GM12878 (cell line): ENCODE results near the gene EYS. TPM values are rescaled to one million over a fixed set of nuclear protein-coding genes. Genes with fewer than 3 reads are reported as not detected.
"Not testable (repeated sequence)": the region's sequence is repeated elsewhere in the genome, so short reads cannot be mapped to it uniquely, and the experiment has no call there.

Experiments
- ATAC-seq: fragments of 200-7000 bp; cut with Tn5 transposase; 3 replicates; pipeline ENCODE4 v1.9.1; 2020; ENCODE audit warnings: mild to moderate bottlenecking, moderate library complexity
- BruUV-seq: library from RNA; stranded (reverse); fragments of 400-500 nt; replicated peaks from 2 replicates; lab custom pipeline; 2021; lab: Mats Ljungman, UMichigan
- CTCF ChIA-PET: fragments of 300-600 bp; sonication (Branson Sonifier 250); formaldehyde crosslinking; extraction: SDS; loops from one replicate; lab custom pipeline; 2021; ENCODE audit warnings: inconsistent platforms; lab: Yijun Ruan, JAX
- POLR2A ChIA-PET: fragments of 350-600 bp; formaldehyde crosslinking; extraction: SDS; loops from one replicate; lab custom pipeline; 2021; ENCODE audit warnings: inconsistent platforms; lab: Charles Lee
- RAD21 ChIA-PET: fragments of 300-600 bp; sonication (Branson Sonifier 250); formaldehyde crosslinking; loops from one replicate; lab custom pipeline; 2023; ENCODE audit warnings: antibody characterized with exemption; ENCODE audit not compliant: unreplicated experiment; lab: Charles Lee
- SMC1A ChIA-PET: fragments of 300-600 bp; sonication (Branson Sonifier 250); formaldehyde crosslinking; loops from one replicate; lab custom pipeline; 2023; ENCODE audit not compliant: unreplicated experiment, uncharacterized antibody; lab: Charles Lee
- DNase-seq: peaks from one replicate; pipeline ENCODE4 v3.0.0-alpha.2; 2011; ENCODE audit warnings: low read depth, low spot score
- FAIRE-seq: peaks from 3 replicates; lab custom pipeline; 2011; peaks lifted over from hg19 to GRCh38; lab: Jason Lieb, UNC
- H2AFZ ChIP-seq: 2 replicates; pipeline ENCODE4 v1.6.0; 2011; ENCODE audit warnings: low read depth, low read length, control low read depth; ENCODE audit not compliant: control insufficient read depth
- H3K27ac ChIP-seq: 2 replicates; pipeline ENCODE4 v1.5.1; 2011; ENCODE audit warnings: control low read depth; ENCODE audit not compliant: control insufficient read depth, insufficient read depth
- H3K27me3 ChIP-seq, 2 experiments: replicated peaks in 1 of 2; 2 replicates each; pipeline versions ENCODE4 v1.6.0 to v1.6.1; 2011; ENCODE audit warnings: low read length in 1 of 2; ENCODE audit not compliant: control insufficient read depth in 2 of 2, insufficient read depth in 2 of 2
- H3K36me3 ChIP-seq, 2 experiments: 2 replicates each; pipeline ENCODE4 v1.5.1; 2011; ENCODE audit warnings: low read length in 1 of 2; ENCODE audit not compliant: control insufficient read depth in 2 of 2, insufficient read depth in 2 of 2
- H3K4me1 ChIP-seq: 2 replicates; pipeline ENCODE4 v1.6.1; 2011; ENCODE audit warnings: mild to moderate bottlenecking, low read length, moderate library complexity, mixed read lengths; ENCODE audit not compliant: control insufficient read depth, insufficient read depth
- H3K4me2 ChIP-seq: 2 replicates; pipeline ENCODE4 v1.6.0; 2011; ENCODE audit warnings: control low read depth; ENCODE audit not compliant: control insufficient read depth, insufficient read depth
- H3K4me3 ChIP-seq: fragments of 200-600 bp; sonication (generic); 2 replicates; pipeline ENCODE4 v1.5.1; 2016
- H3K79me2 ChIP-seq: 2 replicates; pipeline ENCODE4 v1.6.0; 2011; ENCODE audit warnings: low read length; ENCODE audit not compliant: control insufficient read depth, insufficient read depth
- H3K9ac ChIP-seq: 2 replicates; pipeline ENCODE4 v1.8.0; 2011; ENCODE audit warnings: low read length, control low read depth, mixed read lengths; ENCODE audit not compliant: control insufficient read depth, insufficient read depth
- H3K9me3 ChIP-seq: replicated peaks from 3 replicates; pipeline ENCODE4 v1.5.1; 2011; ENCODE audit warnings: mild to moderate bottlenecking, low read length; ENCODE audit not compliant: control insufficient read depth, insufficient read depth
- H4K20me1 ChIP-seq: 2 replicates; pipeline ENCODE4 v1.6.0; 2011; ENCODE audit not compliant: control insufficient read depth, insufficient read depth
- IRF4 ChIP-seq: IDR thresholded peaks from 2 replicates; pipeline ENCODE4 v1.6.1; 2011; ENCODE audit warnings: low read depth, low read length
- MTA2 ChIP-seq: fragments of 450-650 bp; IDR thresholded peaks from 2 replicates; pipeline ENCODE4 v1.6.1; 2016; ENCODE audit warnings: low read depth, mild to moderate bottlenecking, moderate library complexity
- NR2F1 ChIP-seq: fragments of 450-650 bp; conservative IDR thresholded peaks from 2 replicates; pipeline ENCODE4 v1.6.1; 2017; ENCODE audit warnings: mild to moderate bottlenecking
- POLR2AphosphoS2 ChIP-seq: IDR thresholded peaks from 2 replicates; pipeline ENCODE4 v1.6.1; 2011; ENCODE audit warnings: low read depth, mild to moderate bottlenecking, low read length, improper control_type of control experiment, moderate library complexity
- RAD21 ChIP-seq: IDR thresholded peaks from 2 replicates; pipeline ENCODE4 v1.6.1; 2011; ENCODE audit warnings: mild to moderate bottlenecking, low read depth, low read length, moderate library complexity; ENCODE audit not compliant: insufficient read depth
- SIN3A ChIP-seq: IDR thresholded peaks from 2 replicates; pipeline ENCODE4 v1.6.1; 2012; ENCODE audit warnings: low read depth, low read length, improper control_type of control experiment
- TBL1XR1 ChIP-seq: IDR thresholded peaks from 2 replicates; pipeline ENCODE4 v1.6.1; 2012; ENCODE audit warnings: low read depth, low read length, improper control_type of control experiment
- ZNF24 ChIP-seq: fragments of 450-650 bp; IDR thresholded peaks from 2 replicates; pipeline ENCODE4 v1.6.1; 2017; ENCODE audit warnings: antibody characterized with exemption, mild to moderate bottlenecking
- WGBS: methylation state at CpG from one replicate; pipeline ENCODE4 v1.1.6; 2016; ENCODE audit warnings: low lambda C conversion rate; ENCODE audit not compliant: insufficient replicate concordance, insufficient coverage; ENCODE audit errors: missing lambda C conversion rate; 5-methylcytosine and 5-hydroxymethylcytosine counted together
- in situ Hi-C: fragments of 300-500 bp; cut with MboI; formaldehyde crosslinking; loops from 9 replicates; pipeline ENCODE4 v1.14.3; 2018; ENCODE audit warnings: mixed read lengths
- intact Hi-C: fragments of 100-400 bp; cut with micrococcal nuclease; formaldehyde crosslinking; loops from one replicate; pipeline ENCODE4 v1.14.2; 2022; ENCODE audit not compliant: unreplicated experiment
- polyA plus RNA-seq, 11 experiments: library from polyadenylated mRNA; depleted of rRNA in 4 of 11; unstranded in 6 of 11; stranded (reverse) in 5 of 11; fragments of >200 nt; fragmentation: Nextera tagmentation in 4 of 11; fragmentation: Illumina TruSeq in 1 of 11; extraction: Ambion mirVana in 4 of 11; extraction: Trizol in 1 of 11; gene quantifications; 1 replicate in 1 of 11; 2 replicates in 10 of 11; pipeline versions ENCODE4 v1.2.1 to v1.2.3, GENCODE V29; 2011 to 2016; ENCODE audit warnings: inconsistent platforms in 2 of 11, missing spikeins in 2 of 11, low read depth in 1 of 11
- total RNA-seq, 4 experiments: library from RNA; depleted of rRNA in 3 of 4; stranded (reverse); fragments of >200 nt in 3 of 4; fragmentation: Illumina TruSeq in 1 of 4; extraction: Trizol in 1 of 4; gene quantifications; 2 replicates each; pipeline versions ENCODE4 v1.2.1 to v1.2.3, GENCODE V29; 2013 to 2021
- TF ChIP-seq, protein P1 (sequence below), 3 experiments: IDR thresholded peaks in 2 of 3; conservative IDR thresholded peaks in 1 of 3; 2 replicates each; pipeline ENCODE4 v1.5.1; 2011; ENCODE audit warnings: low read depth in 3 of 3, low read length in 3 of 3, mild to moderate bottlenecking in 3 of 3, control low read depth in 2 of 3, moderate library complexity in 2 of 3, inconsistent platforms in 1 of 3, mixed read lengths in 1 of 3; ENCODE audit not compliant: control insufficient read depth in 2 of 3, insufficient read depth in 1 of 3; ENCODE audit errors: extremely low read depth in 1 of 3
- TF ChIP-seq, protein P2 (sequence below): fragments of 450-650 bp; formaldehyde crosslinking; IDR thresholded peaks from 2 replicates; pipeline ENCODE4 v1.5.0; 2022; ENCODE audit warnings: mild to moderate bottlenecking, missing genetic modification characterization
- TF ChIP-seq, protein P3 (sequence below): IDR thresholded peaks from 2 replicates; pipeline ENCODE4 v1.6.1; 2011; ENCODE audit warnings: low read depth, low read length, improper control_type of control experiment, borderline replicate concordance

The EYS gene
- total and polyA plus RNA-seq, 10 of the 15 experiments (the other 5 are each of a cell fraction or from before 2014, with no cell fraction given), result under 0.01 to 0.14 (median 0.02) TPM; not detected in 1

DNA sequence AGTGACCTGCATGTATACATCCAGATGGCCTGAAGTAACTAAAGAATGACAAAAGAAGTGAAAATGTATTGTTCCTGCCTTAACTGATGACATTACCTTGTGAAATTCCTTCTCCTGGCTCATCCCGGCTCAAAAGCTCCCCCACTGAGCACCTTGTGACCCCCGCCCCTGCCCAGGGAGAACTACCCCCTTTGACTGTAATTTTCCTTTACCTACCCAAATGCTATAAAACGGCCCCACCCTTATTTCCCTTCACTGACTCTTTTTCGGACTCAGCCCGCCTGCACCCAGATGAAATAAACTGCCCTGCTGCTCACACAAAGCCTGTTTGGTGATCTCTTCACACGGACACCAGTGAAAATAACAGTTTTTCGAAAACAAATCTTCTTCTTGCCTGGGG, 138.0 kb downstream of the EYS start:
- H3K4me1 ChIP-seq, FAIRE-seq, POLR2A ChIA-PET, DNase-seq, ATAC-seq, H3K27ac ChIP-seq, RAD21 ChIA-PET, CTCF ChIA-PET, H3K9me3 ChIP-seq, intact Hi-C loops, SMC1A ChIA-PET, H2AFZ ChIP-seq, H3K27me3 ChIP-seq, H3K36me3 ChIP-seq, BruUV-seq, H3K4me2 ChIP-seq, H3K9ac ChIP-seq, H4K20me1 ChIP-seq, H3K79me2 ChIP-seq, in situ Hi-C loops, H3K4me3 ChIP-seq: not testable (repeated sequence)
- WGBS, result 37% methylated on average over 7 of the region's 7 CpGs

DNA sequence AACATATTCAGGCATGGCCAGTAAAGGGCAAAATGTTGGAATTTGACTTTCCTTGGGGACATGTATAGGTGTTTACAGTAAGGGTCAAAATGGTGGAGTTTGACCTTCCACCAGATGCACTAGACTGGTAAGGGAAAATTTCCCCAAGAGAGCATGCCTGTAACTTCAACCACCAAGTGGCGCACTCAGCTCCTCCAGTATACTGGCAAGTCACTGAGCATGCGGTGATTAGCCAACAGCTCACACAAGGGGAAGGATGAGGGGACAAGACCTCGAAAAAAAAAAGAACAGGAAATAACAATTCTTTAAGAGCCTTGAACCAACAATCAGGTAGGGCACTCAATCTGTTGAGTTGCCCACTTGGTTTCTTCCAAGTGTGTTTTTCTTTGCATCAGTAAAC, 140.9 kb downstream of the EYS start:
- Histone ChIP-seq H3K9ac (no peak overlapping the region), H4K20me1 (no peaks in the 10 kb centered on the region), H3K27me3 (no peaks in the 10 kb centered on the region), H2AFZ (no peak overlapping the region), H3K4me3 (no peak overlapping the region), H3K36me3 (no peaks in the 10 kb centered on the region), H3K4me2 (no peak overlapping the region), H3K79me2 (no peaks in the 10 kb centered on the region), H3K9me3 (no peaks in the 10 kb centered on the region), H3K27ac (no peak overlapping the region), H3K4me1 (no peaks in the 10 kb centered on the region)
- SMC1A ChIA-PET, result interaction anchor here (1.7 kb wide), 1 partner anchor 72 kb away, joined by 4 read pairs; no protein-coding TSS in a partner anchor
- 0% methylated on average over 3 of the region's 3 CpGs for WGBS
- intact Hi-C loops (no loop called here), in situ Hi-C loops (no loop called here)
- no peak for FAIRE-seq
- DNase-seq, result no peak
- CTCF ChIA-PET, result no interaction called here
- ATAC-seq, result peak; percentile 72
- no TSS peak for BruUV-seq
- RAD21 ChIA-PET, result no interaction called here
- POLR2A ChIA-PET, result no interaction called here
- TF ChIP-seq SIN3A (no peak), MTA2 (no peak), TBL1XR1 (no peak), IRF4 (no peak), NR2F1 (no peak), ZNF24 (no peak), POLR2AphosphoS2 (no peak), RAD21 (peak; percentile 6; the same call in 1 of the 2 replicates)
- TF ChIP-seq, protein P1, sequence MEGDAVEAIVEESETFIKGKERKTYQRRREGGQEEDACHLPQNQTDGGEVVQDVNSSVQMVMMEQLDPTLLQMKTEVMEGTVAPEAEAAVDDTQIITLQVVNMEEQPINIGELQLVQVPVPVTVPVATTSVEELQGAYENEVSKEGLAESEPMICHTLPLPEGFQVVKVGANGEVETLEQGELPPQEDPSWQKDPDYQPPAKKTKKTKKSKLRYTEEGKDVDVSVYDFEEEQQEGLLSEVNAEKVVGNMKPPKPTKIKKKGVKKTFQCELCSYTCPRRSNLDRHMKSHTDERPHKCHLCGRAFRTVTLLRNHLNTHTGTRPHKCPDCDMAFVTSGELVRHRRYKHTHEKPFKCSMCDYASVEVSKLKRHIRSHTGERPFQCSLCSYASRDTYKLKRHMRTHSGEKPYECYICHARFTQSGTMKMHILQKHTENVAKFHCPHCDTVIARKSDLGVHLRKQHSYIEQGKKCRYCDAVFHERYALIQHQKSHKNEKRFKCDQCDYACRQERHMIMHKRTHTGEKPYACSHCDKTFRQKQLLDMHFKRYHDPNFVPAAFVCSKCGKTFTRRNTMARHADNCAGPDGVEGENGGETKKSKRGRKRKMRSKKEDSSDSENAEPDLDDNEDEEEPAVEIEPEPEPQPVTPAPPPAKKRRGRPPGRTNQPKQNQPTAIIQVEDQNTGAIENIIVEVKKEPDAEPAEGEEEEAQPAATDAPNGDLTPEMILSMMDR (IDR thresholded peaks at IDR 0.05 in 2 of 3, conservative IDR thresholded peaks at IDR 0.05 in 1 of 3; ENCODE audit: control insufficient read depth in 2 of 3, extremely low read depth in 1 of 3, insufficient read depth in 1 of 3, low read depth in 3 of 3, low read length in 3 of 3), result peak in 1 of 3 experiments; percentile 23; a peak in 1 of 6 replicates
- TF ChIP-seq, protein P2, sequence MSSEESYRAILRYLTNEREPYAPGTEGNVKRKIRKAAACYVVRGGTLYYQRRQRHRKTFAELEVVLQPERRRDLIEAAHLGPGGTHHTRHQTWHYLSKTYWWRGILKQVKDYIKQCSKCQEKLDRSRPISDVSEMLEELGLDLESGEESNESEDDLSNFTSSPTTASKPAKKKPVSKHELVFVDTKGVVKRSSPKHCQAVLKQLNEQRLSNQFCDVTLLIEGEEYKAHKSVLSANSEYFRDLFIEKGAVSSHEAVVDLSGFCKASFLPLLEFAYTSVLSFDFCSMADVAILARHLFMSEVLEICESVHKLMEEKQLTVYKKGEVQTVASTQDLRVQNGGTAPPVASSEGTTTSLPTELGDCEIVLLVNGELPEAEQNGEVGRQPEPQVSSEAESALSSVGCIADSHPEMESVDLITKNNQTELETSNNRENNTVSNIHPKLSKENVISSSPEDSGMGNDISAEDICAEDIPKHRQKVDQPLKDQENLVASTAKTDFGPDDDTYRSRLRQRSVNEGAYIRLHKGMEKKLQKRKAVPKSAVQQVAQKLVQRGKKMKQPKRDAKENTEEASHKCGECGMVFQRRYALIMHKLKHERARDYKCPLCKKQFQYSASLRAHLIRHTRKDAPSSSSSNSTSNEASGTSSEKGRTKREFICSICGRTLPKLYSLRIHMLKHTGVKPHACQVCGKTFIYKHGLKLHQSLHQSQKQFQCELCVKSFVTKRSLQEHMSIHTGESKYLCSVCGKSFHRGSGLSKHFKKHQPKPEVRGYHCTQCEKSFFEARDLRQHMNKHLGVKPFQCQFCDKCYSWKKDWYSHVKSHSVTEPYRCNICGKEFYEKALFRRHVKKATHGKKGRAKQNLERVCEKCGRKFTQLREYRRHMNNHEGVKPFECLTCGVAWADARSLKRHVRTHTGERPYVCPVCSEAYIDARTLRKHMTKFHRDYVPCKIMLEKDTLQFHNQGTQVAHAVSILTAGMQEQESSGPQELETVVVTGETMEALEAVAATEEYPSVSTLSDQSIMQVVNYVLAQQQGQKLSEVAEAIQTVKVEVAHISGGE (CRISPR knock-in tag), result no peak
- TF ChIP-seq, protein P3, sequence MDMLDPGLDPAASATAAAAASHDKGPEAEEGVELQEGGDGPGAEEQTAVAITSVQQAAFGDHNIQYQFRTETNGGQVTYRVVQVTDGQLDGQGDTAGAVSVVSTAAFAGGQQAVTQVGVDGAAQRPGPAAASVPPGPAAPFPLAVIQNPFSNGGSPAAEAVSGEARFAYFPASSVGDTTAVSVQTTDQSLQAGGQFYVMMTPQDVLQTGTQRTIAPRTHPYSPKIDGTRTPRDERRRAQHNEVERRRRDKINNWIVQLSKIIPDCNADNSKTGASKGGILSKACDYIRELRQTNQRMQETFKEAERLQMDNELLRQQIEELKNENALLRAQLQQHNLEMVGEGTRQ, result no peak
